ENCODE measurements around the gene FBXO36. TPM values are rescaled to one million over a fixed set of nuclear protein-coding genes. Genes with fewer than 3 reads are reported as not detected.

FBXO36 gene
- total and polyA plus RNA-seq, 2 of the 8 experiments (the other 6 are each of a cell fraction or from before 2014, with no cell fraction given), result 3.4 TPM

DNA sequence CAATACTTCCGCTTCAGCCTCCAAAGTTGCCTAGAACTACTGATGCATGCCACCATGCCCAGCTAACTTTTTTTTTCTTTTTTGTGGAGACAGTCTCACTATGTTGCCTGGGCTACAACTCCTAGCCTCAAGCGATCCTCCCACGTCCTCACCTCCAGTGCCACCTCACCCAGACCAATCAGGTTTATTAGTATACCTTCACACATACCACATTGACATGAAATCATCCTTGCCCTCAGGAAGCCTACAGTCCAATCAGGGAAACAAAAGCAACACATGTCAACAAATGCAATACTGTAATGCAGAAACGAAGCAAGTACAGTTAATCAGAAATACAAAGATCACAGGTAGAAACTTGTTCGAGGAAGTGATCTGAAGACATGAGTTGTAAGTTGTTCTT lies 4.5 kb upstream of the FBXO36 start:
- Histone ChIP-seq H3K27ac (ENCODE audit: low read depth, low read length) (no peak overlapping the region), H4K91ac (replicated peaks; ENCODE audit: insufficient read length, low read length) (no peak overlapping the region), H3K4me2 (ENCODE audit: insufficient read depth in 1 of 2, low read depth in 2 of 2, low read length in 2 of 2) (no peak overlapping the region), H3K79me1 (ENCODE audit: low read depth, low read length) (no peaks in the 10 kb centered on the region; the same call in 1 of the 2 replicates), H2AFZ (ENCODE audit: low read length) (no peak overlapping the region), H3K18ac (ENCODE audit: extremely low read depth, low read length) (no peak overlapping the region), H3K4me3 (ENCODE audit: extremely low read depth in 1 of 4, insufficient read depth in 2 of 4, low read depth in 3 of 4, low read length in 4 of 4) (no peak overlapping the region), H3K27me3 (replicated peaks in 1 of 4; ENCODE audit: control insufficient read depth in 3 of 4, extremely low read depth in 1 of 4, insufficient read depth in 3 of 4, low read length in 3 of 4) (no peaks in the 10 kb centered on the region), H3K9me3 (ENCODE audit: insufficient read depth in 2 of 2, low read depth in 1 of 2, low read length in 1 of 2) (no peaks in the 10 kb centered on the region), H3K23me2 (ENCODE audit: low read depth, low read length) (peaks cover 8% of the 10 kb centered on the region; the same call in 1 of the 2 replicates), H2BK20ac (ENCODE audit: low read length) (no peak overlapping the region), H3K79me2 (ENCODE audit: control insufficient read depth in 1 of 2, insufficient read depth in 2 of 2, low read length in 2 of 2) (peaks cover 23 to 80% of the 10 kb centered on the region in 2 experiments), H3K23ac (ENCODE audit: insufficient read length) (no peak overlapping the region), H2AK5ac (ENCODE audit: low read depth, low read length) (no peak overlapping the region), H4K20me1 (replicated peaks in 1 of 2; ENCODE audit: control insufficient read depth in 1 of 2, insufficient read depth in 2 of 2, low read length in 2 of 2) (peaks cover 5 to 9% of the 10 kb centered on the region in 2 experiments), H2BK15ac (ENCODE audit: low read length) (no peak overlapping the region), H3K4me1 (replicated peaks in 1 of 4; ENCODE audit: control insufficient read depth in 3 of 4, insufficient read depth in 4 of 4, low read length in 3 of 4) (peaks cover 0 to 6% (median 3%) of the 10 kb centered on the region in 4 experiments; a peak in 2 of 7 replicates), H3K14ac (ENCODE audit: insufficient read length) (no peak overlapping the region), H3K36me3 (ENCODE audit: control insufficient read depth in 2 of 4, insufficient read depth in 4 of 4, low read length in 3 of 4) (peaks cover 0 to 4% (median 0%) of the 10 kb centered on the region in 4 experiments; a peak in 1 of 8 replicates), H3K9ac (replicated peaks in 1 of 4; ENCODE audit: extremely low read depth in 1 of 4, low read depth in 3 of 4, low read length in 3 of 4) (no peak overlapping the region), H2BK12ac (ENCODE audit: low read depth, low read length) (no peak overlapping the region), H4K8ac (ENCODE audit: extremely low read depth, insufficient read depth, low read length) (no peak overlapping the region), H3K4ac (replicated peaks; ENCODE audit: insufficient read length, low read depth, low read length) (no peak overlapping the region), H2BK5ac (ENCODE audit: low read depth, low read length) (no peak overlapping the region), H4K5ac (ENCODE audit: insufficient read length, low read depth, low read length) (no peak overlapping the region), H3K56ac (replicated peaks; ENCODE audit: insufficient read length, low read depth, low read length) (no peak overlapping the region), H2BK120ac (replicated peaks; ENCODE audit: low read depth, low read length) (no peak overlapping the region)
- POLR2A ChIA-PET (ENCODE audit: partially characterized antibody), result interaction anchor here (1.2 kb wide), 1 partner anchor 28 kb away, joined by 4 read pairs; no protein-coding TSS in a partner anchor
- 100% methylated on average over 5 of the region's 5 CpGs; no CpG with 5 or more reads in 1 of the 2 experiments for WGBS, 2 experiments (ENCODE audit: extremely low coverage in 1 of 2, insufficient coverage in 1 of 2, insufficient read length in 1 of 2, insufficient replicate concordance in 2 of 2, low coverage in 1 of 2, low lambda C conversion rate in 2 of 2, missing lambda C conversion rate in 1 of 2)
- FAIRE-seq (no peak), DNase-seq (ENCODE audit: low read depth in 1 of 2, low spot score in 2 of 2) (no peak)
- CTCF ChIA-PET (ENCODE audit: partially characterized antibody), result no interaction called here
- TF ChIP-seq CHD2 (IDR thresholded peaks at IDR 0.05; ENCODE audit: low read length) (no peak), JUN (IDR thresholded peaks at IDR 0.05; ENCODE audit: low read depth, low read length) (no peak), PHF8 (conservative IDR thresholded peaks at IDR 0.05; ENCODE audit: low read depth, low read length) (no peak), CEBPB (IDR thresholded peaks at IDR 0.05; ENCODE audit: low read depth, low read length) (no peak), SIX5 (IDR thresholded peaks at IDR 0.05; ENCODE audit: low read depth, low read length) (no peak), TAF7 (optimal IDR thresholded peaks at IDR 0.05; ENCODE audit: borderline replicate concordance, low read depth, low read length) (no peak), CTBP2 (IDR thresholded peaks at IDR 0.05; ENCODE audit: borderline replicate concordance, insufficient read depth, insufficient read length, low read length) (no peak), BACH1 (IDR thresholded peaks at IDR 0.05; ENCODE audit: low read length) (no peak), ASH2L (IDR thresholded peaks at IDR 0.05; ENCODE audit: low read length) (no peak), SIN3A (conservative IDR thresholded peaks at IDR 0.05 in 1 of 2, IDR thresholded peaks at IDR 0.05 in 1 of 2; ENCODE audit: low read depth in 1 of 2, low read length in 2 of 2) (no peak)
